Endothelial cell of umbilical vein (primary cell): ENCODE measurements around the gene AKT2. TPM values are rescaled to one million over a fixed set of nuclear protein-coding genes. Genes with fewer than 3 reads are reported as not detected.

Experiments used
- BruUV-seq: library from RNA; stranded (reverse); fragments of 400-500 nt; replicated peaks from 2 replicates; lab custom pipeline; 2021; lab: Mats Ljungman, UMichigan
- CTCF ChIA-PET: fragments of 300-600, 350-600 bp; sonication (Branson Sonifier 250); formaldehyde crosslinking; loops from one replicate; lab custom pipeline; 2021; ENCODE audit warnings: antibody characterized with exemption, inconsistent platforms; lab: Charles Lee
- POLR2A ChIA-PET: fragments of 300-600, 350-600 bp; sonication (Branson Sonifier 250); formaldehyde crosslinking; loops from one replicate; lab custom pipeline; 2021; ENCODE audit warnings: antibody characterized with exemption, inconsistent platforms; lab: Charles Lee
- DNase-seq: peaks from one replicate; pipeline ENCODE4 v3.0.0-alpha.2; 2011; ENCODE audit warnings: low read depth, low spot score
- FAIRE-seq: peaks from 2 replicates; lab custom pipeline; 2011; peaks lifted over from hg19 to GRCh38; lab: Jason Lieb, UNC
- H2AFZ ChIP-seq: 2 replicates; pipeline ENCODE4 v1.6.0; 2012; ENCODE audit warnings: low read depth, low read length, control low read depth, inconsistent platforms
- H3K27ac ChIP-seq: 2 replicates; pipeline ENCODE4 v1.5.1; 2011; ENCODE audit warnings: low read depth, mild to moderate bottlenecking, control low read depth, low read length, moderate library complexity; ENCODE audit not compliant: insufficient read depth
- H3K27me3 ChIP-seq, 2 experiments: 2 replicates each; pipeline versions ENCODE4 v1.6.0 to v1.6.1; 2011; ENCODE audit warnings: low read length in 2 of 2, mixed read lengths in 1 of 2; ENCODE audit not compliant: control insufficient read depth in 2 of 2, insufficient read depth in 2 of 2
- H3K36me3 ChIP-seq, 2 experiments: 2 replicates in 1 of 2; 3 replicates in 1 of 2; pipeline ENCODE4 v1.5.1; 2011; ENCODE audit warnings: low read length in 2 of 2, mild to moderate bottlenecking in 1 of 2, moderate library complexity in 1 of 2; ENCODE audit not compliant: control insufficient read depth in 2 of 2, insufficient read depth in 2 of 2; ENCODE audit errors: extremely low read depth in 1 of 2
- H3K4me1 ChIP-seq: 3 replicates; pipeline ENCODE4 v1.5.1; 2011; ENCODE audit warnings: mild to moderate bottlenecking, low read length; ENCODE audit not compliant: control insufficient read depth, insufficient read depth; ENCODE audit errors: extremely low read depth
- H3K4me2 ChIP-seq: 2 replicates; pipeline ENCODE4 v1.6.1; 2011; ENCODE audit warnings: low read length, control low read depth, mixed read lengths; ENCODE audit not compliant: insufficient read depth
- H3K4me3 ChIP-seq, 3 experiments: fragments of 200-600 bp in 1 of 3; sonication (generic), shearing (Covaris generic) in 1 of 3; replicated peaks in 1 of 3; 2 replicates each; pipeline ENCODE4 v1.5.1; 2011 to 2016; ENCODE audit warnings: control low read depth in 3 of 3, low read length in 3 of 3, mild to moderate bottlenecking in 2 of 3, inconsistent platforms in 1 of 3, low read depth in 1 of 3, moderate library complexity in 1 of 3; ENCODE audit not compliant: insufficient read depth in 1 of 3
- H3K79me2 ChIP-seq: 2 replicates; pipeline ENCODE4 v1.6.0; 2012; ENCODE audit warnings: low read length, inconsistent platforms; ENCODE audit not compliant: control insufficient read depth, insufficient read depth
- H3K9ac ChIP-seq: replicated peaks from 2 replicates; pipeline ENCODE3; 2011; ENCODE audit warnings: low read length, control low read depth; ENCODE audit not compliant: insufficient read depth; ENCODE audit errors: extremely low read depth
- H3K9me1 ChIP-seq: replicated peaks from 3 replicates; pipeline ENCODE4 v1.6.0; 2011; ENCODE audit warnings: mild to moderate bottlenecking, low read length; ENCODE audit not compliant: control insufficient read depth, insufficient read depth; ENCODE audit errors: extremely low read depth
- H3K9me3 ChIP-seq: replicated peaks from 2 replicates; pipeline ENCODE4 v1.5.1; 2012; ENCODE audit warnings: low read length, inconsistent platforms; ENCODE audit not compliant: control insufficient read depth, insufficient read depth
- H4K20me1 ChIP-seq: replicated peaks from 2 replicates; pipeline ENCODE3; 2011; ENCODE audit warnings: mild to moderate bottlenecking, low read length; ENCODE audit not compliant: control insufficient read depth, insufficient read depth; ENCODE audit errors: extremely low read depth
- CTCF ChIP-seq, 2 donors: IDR thresholded peaks; 1 replicate in 1 of 2; 2 replicates in 1 of 2; pipeline ENCODE4 v1.5.1; 2011; ENCODE audit warnings: low read length in 2 of 2, mild to moderate bottlenecking in 2 of 2, moderate library complexity in 2 of 2, control low read depth in 1 of 2, inconsistent platforms in 1 of 2, low read depth in 1 of 2; ENCODE audit not compliant: insufficient read depth in 1 of 2; ENCODE audit errors: extremely low read depth in 1 of 2
- EZH2 ChIP-seq: IDR thresholded peaks from 2 replicates; pipeline ENCODE4 v1.6.1; 2012; ENCODE audit warnings: borderline replicate concordance, low read depth, mild to moderate bottlenecking, moderate library complexity, low read length, inconsistent platforms; ENCODE audit not compliant: severe bottlenecking
- FOS ChIP-seq: IDR thresholded peaks from 2 replicates; pipeline ENCODE4 v1.6.1; 2011; ENCODE audit warnings: mild to moderate bottlenecking, low read length, moderate library complexity, borderline replicate concordance; ENCODE audit not compliant: insufficient read depth
- GATA2 ChIP-seq: IDR thresholded peaks from 2 replicates; pipeline ENCODE4 v1.7.0; 2011; ENCODE audit warnings: low read depth, mild to moderate bottlenecking, moderate library complexity, mixed read lengths, low read length; ENCODE audit not compliant: insufficient read length, insufficient read depth
- JUN ChIP-seq: IDR thresholded peaks from 2 replicates; pipeline ENCODE4 v1.6.1; 2011; ENCODE audit warnings: borderline replicate concordance, low read depth; ENCODE audit not compliant: insufficient read length, insufficient read depth
- MAX ChIP-seq: IDR thresholded peaks from 2 replicates; pipeline ENCODE4 v1.6.1; 2011; ENCODE audit not compliant: insufficient read depth, insufficient read length
- MYC ChIP-seq: IDR thresholded peaks from one replicate; pipeline ENCODE4 v1.6.1; 2011; ENCODE audit warnings: mild to moderate bottlenecking, low read depth, low read length
- POLR2A ChIP-seq: IDR thresholded peaks from 2 replicates; pipeline ENCODE4 v1.6.1; 2012; ENCODE audit warnings: low read depth, mild to moderate bottlenecking, control low read depth, low read length
- POLR2AphosphoS5 ChIP-seq: IDR thresholded peaks from 2 replicates; pipeline ENCODE4 v1.6.1; 2012; ENCODE audit warnings: low read depth, mild to moderate bottlenecking, control low read depth, low read length, moderate library complexity; ENCODE audit not compliant: insufficient read depth
- dilution Hi-C: fragments of 300-500 bp; cut with MboI; formaldehyde crosslinking; loops from one replicate; pipeline ENCODE4 v1.15.0; 2019; ENCODE audit warnings: low sequenced_read_pairs; ENCODE audit not compliant: extremely low pct_ligation_motif_present
- intact Hi-C: fragments of 100-400 bp; cut with micrococcal nuclease; formaldehyde crosslinking; loops from one replicate; pipeline ENCODE4 v1.10.0; 2022
- polyA plus RNA-seq, 4 experiments: library from polyadenylated mRNA; depleted of rRNA in 3 of 4; stranded (reverse) in 3 of 4; unstranded in 1 of 4; fragments of >200 nt; gene quantifications; 2 replicates each; pipeline versions ENCODE4 v1.2.1 to v1.2.3, GENCODE V29; 2011 to 2012; ENCODE audit warnings: missing spikeins in 1 of 4
- total RNA-seq: library from RNA; stranded (reverse); gene quantifications from 2 replicates; pipeline ENCODE4 v1.2.3, GENCODE V29; 2021

The AKT2 gene
- total and polyA plus RNA-seq, 2 donors (not counting 3 experiments of a cell fraction or from before 2014, with no cell fraction given): 65.2 to 69.8 TPM

GRCh38 chr19:40256512-40256911, 28.6 kb downstream of the AKT2 start:
- Histone ChIP-seq H3K27ac (no peak overlapping the region), H3K36me3 (peaks cover 12 to 24% of the 10 kb centered on the region in 2 experiments), H3K27me3 (no peaks in the 10 kb centered on the region), H3K4me3 (no peak overlapping the region), H3K9me1 (no peaks in the 10 kb centered on the region), H4K20me1 (peaks cover 3% of the 10 kb centered on the region), H3K4me1 (no peaks in the 10 kb centered on the region), H2AFZ (no peak overlapping the region), H3K9ac (no peak overlapping the region), H3K9me3 (no peaks in the 10 kb centered on the region), H3K4me2 (no peak overlapping the region), H3K79me2 (peaks cover 27% of the 10 kb centered on the region)
- ChIA-PET POLR2A (no interaction called here), CTCF (interaction anchor here (1.3 kb wide), 1 partner anchor 8 kb away, joined by 4 read pairs; no protein-coding TSS in a partner anchor)
- no peak for TF ChIP-seq CTCF (IDR thresholded peaks at IDR 0.05; ENCODE audit: extremely low read depth in 1 of 2, insufficient read depth in 1 of 2, low read depth in 1 of 2, low read length in 2 of 2)
- TF ChIP-seq FOS: no peak
- TF ChIP-seq JUN: no peak
- no peak for TF ChIP-seq MAX
- TF ChIP-seq MYC: no peak
- TF ChIP-seq EZH2: no peak
- no peak for TF ChIP-seq POLR2A
- no peak for TF ChIP-seq GATA2
- TF ChIP-seq POLR2AphosphoS5: no peak
- no peak for FAIRE-seq
- dilution Hi-C loops (no loop called here), intact Hi-C loops (no loop called here)
- DNase-seq: no peak
- BruUV-seq: no TSS peak
